Measurements from ENCODE around the gene TREML4. TPM values are rescaled to one million over a fixed set of nuclear protein-coding genes. Genes with fewer than 3 reads are reported as not detected.

Gene TREML4
- total and polyA plus RNA-seq, 4 donors = 0.08 to 0.31 TPM; not detected in 2

GRCh38 chr6:41189967-41190366, 38.2 kb upstream of the TREML4 start (continued):
- TF ChIP-seq ATF3 (IDR thresholded peaks at IDR 0.05) = no peak
- no peak for TF ChIP-seq HNF4G (IDR thresholded peaks at IDR 0.05)
- TF ChIP-seq GABPA (IDR thresholded peaks at IDR 0.05 in 1 of 2, conservative IDR thresholded peaks at IDR 0.05 in 1 of 2) = no peak
- no peak for TF ChIP-seq REST (IDR thresholded peaks at IDR 0.05)

GRCh38 chr6:41190791-41191190, 37.4 kb upstream of the TREML4 start:
- H3K9ac ChIP-seq (ENCODE audit: low read depth in 1 of 2, low read length in 2 of 2) = no peak overlapping the region
- H3K4me3 ChIP-seq (ENCODE audit: low read depth in 1 of 3, low read length in 3 of 3) = no peak overlapping the region
- H3K4me1 ChIP-seq (ENCODE audit: control insufficient read depth in 4 of 4, insufficient read depth in 4 of 4, low read length in 3 of 4) = no peaks in the 10 kb centered on the region
- no peak overlapping the region for H3K27ac ChIP-seq (ENCODE audit: low read depth in 1 of 2, low read length in 2 of 2)
- TF ChIP-seq SP1 (IDR thresholded peaks at IDR 0.05) (no peak), EGR1 (IDR thresholded peaks at IDR 0.05; ENCODE audit: low read depth in 2 of 2) (no peak), RAD21 (IDR thresholded peaks at IDR 0.05) (no peak), CTCF (IDR thresholded peaks at IDR 0.05; ENCODE audit: low read depth, low read length, missing input control) (no peak), ATF3 (IDR thresholded peaks at IDR 0.05) (no peak), JUND (IDR thresholded peaks at IDR 0.05) (no peak), HNF4G (IDR thresholded peaks at IDR 0.05) (no peak), TAF1 (conservative IDR thresholded peaks at IDR 0.05) (no peak), RXRA (IDR thresholded peaks at IDR 0.05) (no peak)
- DNase-seq (ENCODE audit: low spot score) = no peak
- 79% methylated on average over 3 of the region's 3 CpGs for WGBS
- H3K27me3 ChIP-seq (ENCODE audit: control insufficient read depth in 4 of 4, insufficient read depth in 4 of 4, low read length in 3 of 4) = no peaks in the 10 kb centered on the region
- H3K9me3 ChIP-seq (ENCODE audit: control insufficient read depth in 4 of 4, low read length in 3 of 4) = peaks cover 0 to 10% (median 3%) of the 10 kb centered on the region in 4 donors
- no peaks in the 10 kb centered on the region for H3K36me3 ChIP-seq (ENCODE audit: control insufficient read depth in 4 of 4, insufficient read depth in 3 of 4, low read depth in 1 of 4, low read length in 3 of 4)

- no peak for DNase-seq (ENCODE audit: low spot score)
- 19% methylated on average over 6 of the region's 6 CpGs for WGBS
- no peak overlapping the region for H3K27ac ChIP-seq (ENCODE audit: low read depth in 1 of 2, low read length in 2 of 2)
These were observed 36.6 kb upstream of the TREML4 start for GRCh38 chr6:41191569-41191968.

More at GRCh38 chr6:41191569-41191968, 36.6 kb upstream of the TREML4 start:
- Histone ChIP-seq H3K4me1 (ENCODE audit: control insufficient read depth in 4 of 4, insufficient read depth in 4 of 4, low read length in 3 of 4) (no peaks in the 10 kb centered on the region), H3K9ac (ENCODE audit: low read depth in 1 of 2, low read length in 2 of 2) (no peak overlapping the region), H3K9me3 (ENCODE audit: control insufficient read depth in 4 of 4, low read length in 3 of 4) (peaks cover 0 to 10% (median 3%) of the 10 kb centered on the region in 4 donors), H3K27me3 (ENCODE audit: control insufficient read depth in 4 of 4, insufficient read depth in 4 of 4, low read length in 3 of 4) (no peaks in the 10 kb centered on the region), H3K4me3 (ENCODE audit: low read depth in 1 of 3, low read length in 3 of 3) (no peak overlapping the region), H3K36me3 (ENCODE audit: control insufficient read depth in 4 of 4, insufficient read depth in 3 of 4, low read depth in 1 of 4, low read length in 3 of 4) (no peaks in the 10 kb centered on the region)
- TF ChIP-seq RAD21 (IDR thresholded peaks at IDR 0.05) (peak; percentile 17 to 58), ATF3 (IDR thresholded peaks at IDR 0.05) (no peak), CTCF (IDR thresholded peaks at IDR 0.05; ENCODE audit: low read depth, low read length, missing input control) (peak; percentile 21), JUND (IDR thresholded peaks at IDR 0.05) (no peak)
